ENCODE measurements around the gene SMIM8. TPM values are rescaled to one million over a fixed set of nuclear protein-coding genes. Genes with fewer than 3 reads are reported as not detected.

SMIM8 gene
- total and polyA plus RNA-seq, 2 donors from 2014 or later: 10.5 to 14.6 TPM

- no peak for FAIRE-seq
- intact Hi-C loops (cut with DNase I): no loop called here
- H3K4me3 ChIP-seq (ENCODE audit: low read length in 3 of 3): no peak overlapping the region
Measured at GRCh38 chr6:87351583-87351982, 29.2 kb downstream of the SMIM8 start.

GRCh38 chr6:87356181-87356580 lies 33.8 kb downstream of the SMIM8 start:
- no peaks in the 10 kb centered on the region for H3K4me1 ChIP-seq (ENCODE audit: control insufficient read depth in 2 of 3, insufficient read depth in 2 of 3, low read depth in 1 of 3, low read length in 3 of 3)
- H3K36me3 ChIP-seq (ENCODE audit: control insufficient read depth in 2 of 3, insufficient read depth in 3 of 3, low read length in 3 of 3): no peaks in the 10 kb centered on the region
- no peak overlapping the region for H3K27ac ChIP-seq (ENCODE audit: low read depth in 2 of 2, low read length in 2 of 2)
- DNase-seq (no peak), FAIRE-seq (no peak)
- no peak overlapping the region for H3K4me3 ChIP-seq (ENCODE audit: low read length in 3 of 3)
- no peaks in the 10 kb centered on the region for H3K9me3 ChIP-seq (ENCODE audit: control insufficient read depth in 2 of 3, insufficient read depth in 1 of 3, low read length in 3 of 3)
- no peak overlapping the region for H3K9ac ChIP-seq (ENCODE audit: low read length in 3 of 3)
- H3K27me3 ChIP-seq (ENCODE audit: control insufficient read depth, insufficient read depth, low read length): no peaks in the 10 kb centered on the region
- no peak for TF ChIP-seq CTCF (IDR thresholded peaks at IDR 0.05; ENCODE audit: borderline replicate concordance, extremely low read depth, insufficient read depth)
- intact Hi-C loops (cut with DNase I): no loop called here

More at GRCh38 chr6:87351583-87351982, 29.2 kb downstream of the SMIM8 start:
- H3K36me3 ChIP-seq (ENCODE audit: control insufficient read depth in 2 of 3, insufficient read depth in 3 of 3, low read length in 3 of 3): no peaks in the 10 kb centered on the region
- no peak overlapping the region for H3K27ac ChIP-seq (ENCODE audit: low read depth in 2 of 2, low read length in 2 of 2)
- no peak for TF ChIP-seq CTCF (IDR thresholded peaks at IDR 0.05; ENCODE audit: borderline replicate concordance, extremely low read depth, insufficient read depth)
- no peak for DNase-seq
- H3K9ac ChIP-seq (ENCODE audit: low read length in 3 of 3): no peak overlapping the region
- no peaks in the 10 kb centered on the region for H3K27me3 ChIP-seq (ENCODE audit: control insufficient read depth, insufficient read depth, low read length)
- H3K4me1 ChIP-seq (ENCODE audit: control insufficient read depth in 2 of 3, insufficient read depth in 2 of 3, low read depth in 1 of 3, low read length in 3 of 3): no peaks in the 10 kb centered on the region
- no peaks in the 10 kb centered on the region for H3K9me3 ChIP-seq (ENCODE audit: control insufficient read depth in 2 of 3, insufficient read depth in 1 of 3, low read length in 3 of 3)

- no peak for DNase-seq
- Histone ChIP-seq H3K9me3 (ENCODE audit: control insufficient read depth in 2 of 3, insufficient read depth in 1 of 3, low read length in 3 of 3) (no peaks in the 10 kb centered on the region), H3K27ac (ENCODE audit: low read depth in 2 of 2, low read length in 2 of 2) (no peak overlapping the region), H3K36me3 (ENCODE audit: control insufficient read depth in 2 of 3, insufficient read depth in 3 of 3, low read length in 3 of 3) (no peaks in the 10 kb centered on the region), H3K4me3 (ENCODE audit: low read length in 3 of 3) (no peak overlapping the region), H3K27me3 (ENCODE audit: control insufficient read depth, insufficient read depth, low read length) (no peaks in the 10 kb centered on the region), H3K9ac (ENCODE audit: low read length in 3 of 3) (no peak overlapping the region), H3K4me1 (ENCODE audit: control insufficient read depth in 2 of 3, insufficient read depth in 2 of 3, low read depth in 1 of 3, low read length in 3 of 3) (no peaks in the 10 kb centered on the region)
- no peak for FAIRE-seq
- TF ChIP-seq CTCF (IDR thresholded peaks at IDR 0.05; ENCODE audit: borderline replicate concordance, extremely low read depth, insufficient read depth): no peak
- intact Hi-C loops (cut with DNase I): no loop called here
Measured at GRCh38 chr6:87357479-87358196, 35.2 kb downstream of the SMIM8 start.

Data from kidney (tissue), 14 donors.